Neuronal stem cell (in vitro differentiated cells): ENCODE measurements around the gene PLAAT2.

Experiments used
- DNase-seq: peaks from one replicate; pipeline ENCODE4 v3.0.0-alpha.2; 2013; ENCODE audit warnings: low spot score
- H2AFZ ChIP-seq: one replicate; pipeline ENCODE4 v1.6.1; 2013; ENCODE audit warnings: mild to moderate bottlenecking, low read length, inconsistent platforms
- H2AK5ac ChIP-seq: 2 replicates; pipeline ENCODE4 v1.6.1; 2013; ENCODE audit warnings: low read depth, mild to moderate bottlenecking, inconsistent platforms, low read length, moderate library complexity, mixed read lengths
- H2BK120ac ChIP-seq: 2 replicates; pipeline ENCODE4 v1.6.1; 2013; ENCODE audit warnings: low read depth, mild to moderate bottlenecking, inconsistent platforms, low read length, moderate library complexity, mixed read lengths
- H2BK12ac ChIP-seq: one replicate; pipeline ENCODE4 v1.6.1; 2013; ENCODE audit warnings: low read length, inconsistent platforms
- H2BK15ac ChIP-seq: 2 replicates; pipeline ENCODE4 v1.6.1; 2013; ENCODE audit warnings: mild to moderate bottlenecking, low read length, inconsistent platforms, mixed read lengths
- H2BK5ac ChIP-seq: one replicate; pipeline ENCODE4 v1.6.1; 2013; ENCODE audit warnings: inconsistent platforms, mild to moderate bottlenecking, low read length, moderate library complexity
- H3K14ac ChIP-seq: one replicate; pipeline ENCODE4 v1.6.1; 2013; ENCODE audit warnings: low read length, inconsistent platforms
- H3K18ac ChIP-seq: 2 replicates; pipeline ENCODE4 v1.6.1; 2013; ENCODE audit warnings: low read length, inconsistent platforms
- H3K23ac ChIP-seq: 2 replicates; pipeline ENCODE4 v1.6.1; 2013; ENCODE audit warnings: low read depth, mild to moderate bottlenecking, mixed read lengths, low read length, inconsistent platforms; ENCODE audit not compliant: poor library complexity
- H3K27ac ChIP-seq: replicated peaks from 3 replicates; pipeline ENCODE4 v1.5.1; 2013; ENCODE audit warnings: low read length, inconsistent platforms
- H3K27me3 ChIP-seq, 3 experiments: 2 replicates each; pipeline ENCODE4 v1.6.1; 2013; ENCODE audit warnings: low read length in 3 of 3, mild to moderate bottlenecking in 2 of 3, inconsistent platforms in 1 of 3, low read depth in 1 of 3, mixed read lengths in 1 of 3, moderate library complexity in 1 of 3; ENCODE audit not compliant: control insufficient read depth in 3 of 3, insufficient read depth in 3 of 3
- H3K36me3 ChIP-seq, 2 donors: replicated peaks in 1 of 2; 2 replicates each; pipeline ENCODE4 v1.6.1; 2013; ENCODE audit warnings: low read length in 2 of 2; ENCODE audit not compliant: control insufficient read depth in 2 of 2, insufficient read depth in 2 of 2
- H3K4ac ChIP-seq: 2 replicates; pipeline ENCODE4 v1.6.1; 2013; ENCODE audit warnings: inconsistent platforms, mild to moderate bottlenecking, low read length, moderate library complexity
- H3K4me1 ChIP-seq, 2 donors: 1 replicate in 1 of 2; 2 replicates in 1 of 2; pipeline ENCODE4 v1.6.1; 2013; ENCODE audit warnings: low read length in 2 of 2, low read depth in 1 of 2; ENCODE audit not compliant: control insufficient read depth in 2 of 2, insufficient read depth in 1 of 2
- H3K4me2 ChIP-seq: one replicate; pipeline ENCODE4 v1.6.1; 2013; ENCODE audit warnings: mild to moderate bottlenecking, low read length, inconsistent platforms; ENCODE audit not compliant: insufficient read depth, poor library complexity, severe bottlenecking
- H3K4me3 ChIP-seq, 2 donors: 2 replicates each; pipeline ENCODE4 v1.5.1; 2013; ENCODE audit warnings: low read length in 2 of 2, mild to moderate bottlenecking in 2 of 2, inconsistent platforms in 1 of 2, moderate library complexity in 1 of 2
- H3K79me1 ChIP-seq: one replicate; pipeline ENCODE4 v1.6.1; 2013; ENCODE audit warnings: low read depth, mild to moderate bottlenecking, inconsistent platforms, low read length, moderate library complexity
- H3K9ac ChIP-seq: one replicate; pipeline ENCODE4 v1.6.1; 2013; ENCODE audit warnings: mild to moderate bottlenecking, low read depth, low read length, inconsistent platforms; ENCODE audit not compliant: poor library complexity
- H3K9me3 ChIP-seq, 2 donors: replicated peaks in 1 of 2; 2 replicates each; pipeline versions ENCODE3 to v1.6.1; 2013; ENCODE audit warnings: low read length in 2 of 2, mild to moderate bottlenecking in 2 of 2, inconsistent platforms in 1 of 2, low read depth in 1 of 2, mixed read lengths in 1 of 2, moderate library complexity in 1 of 2; ENCODE audit not compliant: control insufficient read depth in 2 of 2, insufficient read depth in 1 of 2
- H4K8ac ChIP-seq: one replicate; pipeline ENCODE4 v1.6.1; 2013; ENCODE audit warnings: low read depth, mild to moderate bottlenecking, inconsistent platforms, low read length, moderate library complexity
- H4K91ac ChIP-seq: one replicate; pipeline ENCODE4 v1.6.1; 2013; ENCODE audit warnings: low read length, low read depth, mild to moderate bottlenecking, inconsistent platforms; ENCODE audit not compliant: poor library complexity
- WGBS, 2 donors: extraction: QIAGEN DNeasy Blood & Tissue Kit; methylation state at CpG; one replicate each; pipeline ENCODE4 v1.1.7; 2013; ENCODE audit warnings: missing lambda C conversion rate in 2 of 2, mixed read lengths in 1 of 2; ENCODE audit not compliant: insufficient read length in 2 of 2, insufficient replicate concordance in 1 of 2; ENCODE audit errors: extremely low coverage in 2 of 2; 5-methylcytosine and 5-hydroxymethylcytosine counted together

Gene PLAAT2

DNA sequence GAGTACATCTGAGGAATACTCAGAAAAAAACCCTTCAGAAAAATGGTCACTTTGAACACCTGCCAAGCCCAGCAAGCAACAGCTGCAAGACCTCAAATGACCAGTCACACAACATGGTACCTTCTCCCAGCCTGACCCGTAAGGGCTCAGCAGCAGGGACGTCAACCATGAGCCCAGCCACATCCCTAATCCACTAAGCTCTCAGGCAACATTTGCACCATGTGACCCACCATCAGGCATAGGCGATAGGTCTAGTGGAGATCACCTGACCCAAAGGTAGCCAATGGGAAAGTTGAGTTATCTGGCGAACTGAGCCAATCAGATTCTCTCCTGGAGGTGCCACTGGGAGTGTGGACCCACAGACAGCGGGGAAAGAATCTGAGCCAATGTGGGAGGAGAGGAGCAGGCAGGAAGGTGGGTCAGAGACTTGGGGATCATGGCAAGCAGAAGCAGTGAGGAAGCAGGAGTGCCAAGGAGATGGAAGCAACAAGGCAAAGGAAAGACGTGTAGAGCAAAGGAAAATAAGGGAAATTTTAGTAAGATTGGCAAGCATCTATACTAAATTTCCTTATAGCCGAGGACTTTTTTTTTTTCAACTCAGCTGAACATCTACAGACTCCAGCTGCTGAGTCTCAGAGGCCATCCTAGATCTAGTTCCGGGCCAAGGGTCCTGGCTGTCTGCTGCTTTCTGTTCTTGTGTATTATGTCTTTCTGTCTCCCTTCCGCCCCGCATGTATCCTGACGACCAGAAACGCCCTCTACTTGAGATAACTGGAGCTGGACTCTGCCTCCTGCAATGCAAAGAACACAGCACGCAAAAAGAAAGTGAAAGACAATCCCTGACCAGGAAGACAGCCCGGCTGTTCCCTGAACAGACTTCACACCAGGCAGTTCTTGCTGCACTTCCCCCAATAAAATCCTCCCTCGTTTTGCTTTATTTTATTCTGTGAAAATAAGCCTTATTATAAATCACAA lies 11.0 kb upstream of the PLAAT2 start:
- peak overlapping the region; percentile 75 for H2AFZ ChIP-seq
- no peak overlapping the region for H2BK12ac ChIP-seq
- no peak overlapping the region for H4K8ac ChIP-seq
- no CpG with 5 or more reads among the region's 15 CpGs for WGBS, 2 donors
- peaks cover 6 to 13% of the 10 kb centered on the region in 2 donors for H3K4me1 ChIP-seq
- H2BK5ac ChIP-seq, result no peak overlapping the region
- H2AK5ac ChIP-seq, result no peak overlapping the region
- H3K27me3 ChIP-seq, result no peaks in the 10 kb centered on the region
- H3K14ac ChIP-seq, result no peak overlapping the region
- H3K79me1 ChIP-seq, result no peaks in the 10 kb centered on the region
- no peak overlapping the region for H3K9ac ChIP-seq
- H3K4me2 ChIP-seq, result no peak overlapping the region
- H3K4ac ChIP-seq, result no peak overlapping the region
- H3K4me3 ChIP-seq, result no peak overlapping the region
- no peak overlapping the region for H3K18ac ChIP-seq
- H3K23ac ChIP-seq, result no peak overlapping the region
- H2BK15ac ChIP-seq, result no peak overlapping the region
- no peak for DNase-seq
- no peak overlapping the region for H4K91ac ChIP-seq
- no peaks in the 10 kb centered on the region for H3K36me3 ChIP-seq
- H3K9me3 ChIP-seq, result peaks cover 0 to 2% of the 10 kb centered on the region in 2 donors
- no peak overlapping the region for H2BK120ac ChIP-seq
- H3K27ac ChIP-seq, result no peak overlapping the region

DNA sequence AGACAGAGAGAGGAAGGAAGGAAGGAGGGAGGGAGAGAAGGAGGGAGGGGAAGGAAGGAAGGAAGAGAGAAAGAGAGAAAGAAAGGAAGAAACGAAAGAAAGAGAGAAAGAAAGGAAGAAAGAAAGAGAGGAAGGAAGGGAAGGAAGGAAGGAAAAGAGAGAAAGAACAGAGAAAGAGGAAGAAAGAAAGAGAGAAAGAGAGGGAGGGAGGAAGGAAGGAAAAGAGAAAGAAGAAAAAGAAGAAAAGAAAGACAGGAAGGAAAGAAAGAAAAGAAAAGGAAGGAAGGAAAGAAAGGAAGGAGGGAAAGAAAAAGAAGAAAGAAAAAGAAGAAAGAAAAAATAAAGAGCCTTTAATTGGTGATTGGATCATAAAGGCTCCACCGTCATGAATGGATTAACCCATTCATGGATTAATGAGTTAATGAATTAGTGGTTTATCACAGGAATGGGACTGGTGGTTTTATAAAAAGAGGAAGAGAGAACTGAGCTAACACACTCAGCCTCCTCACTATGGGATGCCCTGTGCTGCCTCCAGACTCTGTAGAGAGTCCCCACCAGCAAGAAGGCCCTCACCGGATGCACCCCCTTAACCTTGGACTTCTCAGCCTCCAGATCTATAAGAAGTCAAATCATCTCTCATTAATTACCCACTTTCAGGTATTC lies 9.0 kb upstream of the PLAAT2 start:
- WGBS, 2 donors, result no CpG with 5 or more reads among the region's 3 CpGs

DNA sequence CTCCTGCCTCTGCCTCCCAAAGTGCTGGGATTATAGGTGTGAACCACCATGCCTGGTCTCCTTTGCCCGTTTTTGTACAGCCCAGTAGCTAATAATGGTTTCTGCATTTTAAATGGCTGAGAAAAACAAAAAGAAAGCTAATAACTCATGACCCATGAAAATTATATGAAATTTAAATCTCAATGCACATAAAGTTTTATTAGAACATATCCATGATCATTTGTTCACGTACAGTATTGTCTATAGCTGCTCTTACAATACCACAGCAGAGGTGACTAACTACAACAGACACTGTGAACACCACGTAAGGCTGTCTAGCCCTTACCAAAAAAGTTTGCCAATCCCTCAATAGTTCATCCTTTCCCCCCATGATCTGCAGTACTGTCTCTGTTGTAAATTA lies 6.4 kb upstream of the PLAAT2 start:
- no CpG with 5 or more reads among the region's 3 CpGs for WGBS, 2 donors

More for the DNA sequence above, 9.0 kb upstream of the PLAAT2 start:
- H2BK120ac ChIP-seq, result no peak overlapping the region
- H3K18ac ChIP-seq, result no peak overlapping the region
- no peak overlapping the region for H3K9ac ChIP-seq
- H3K27ac ChIP-seq, result no peak overlapping the region
- no peak overlapping the region for H3K4ac ChIP-seq
- no peak overlapping the region for H3K23ac ChIP-seq
- no peaks in the 10 kb centered on the region for H3K27me3 ChIP-seq
- H3K36me3 ChIP-seq, result no peaks in the 10 kb centered on the region
- no peak overlapping the region for H3K14ac ChIP-seq
- H3K9me3 ChIP-seq, result peaks cover 0 to 2% of the 10 kb centered on the region in 2 donors
- H2BK15ac ChIP-seq, result no peak overlapping the region
- no peak overlapping the region for H4K91ac ChIP-seq
- H2AFZ ChIP-seq, result no peak overlapping the region
- no peak overlapping the region for H2AK5ac ChIP-seq
- H3K4me1 ChIP-seq, result peaks cover 11 to 13% of the 10 kb centered on the region in 2 donors
- no peak overlapping the region for H2BK12ac ChIP-seq
- H2BK5ac ChIP-seq, result no peak overlapping the region
- H3K4me3 ChIP-seq, result no peak overlapping the region
- no peak overlapping the region for H4K8ac ChIP-seq
- H3K79me1 ChIP-seq, result no peaks in the 10 kb centered on the region
- no peak for DNase-seq
- H3K4me2 ChIP-seq, result no peak overlapping the region

More for the DNA sequence above, 6.4 kb upstream of the PLAAT2 start:
- Histone ChIP-seq H3K23ac (no peak overlapping the region), H2BK5ac (no peak overlapping the region), H3K4me2 (no peak overlapping the region), H2AFZ (no peak overlapping the region), H3K27me3 (no peaks in the 10 kb centered on the region), H2BK15ac (no peak overlapping the region), H3K4me3 (no peak overlapping the region), H3K36me3 (no peaks in the 10 kb centered on the region), H4K91ac (no peak overlapping the region), H3K79me1 (no peaks in the 10 kb centered on the region), H3K18ac (no peak overlapping the region), H3K9ac (no peak overlapping the region), H3K9me3 (peaks cover 0 to 2% of the 10 kb centered on the region in 2 donors), H3K27ac (no peak overlapping the region), H3K4me1 (peaks cover 6 to 10% of the 10 kb centered on the region in 2 donors), H3K4ac (no peak overlapping the region), H3K14ac (no peak overlapping the region), H2BK120ac (no peak overlapping the region), H2BK12ac (no peak overlapping the region), H4K8ac (no peak overlapping the region), H2AK5ac (no peak overlapping the region)
- DNase-seq, result no peak
